Natural killer cell treated with Interleukin-12 subunit alpha and Interleukin-12 subunit beta and Interleukin-15 and Interleukin-18, amount 100 ng/mL, for 72 hours (primary cell): ENCODE results near the gene RTKN2. TPM values are rescaled to one million over a fixed set of nuclear protein-coding genes. Genes with fewer than 3 reads are reported as not detected.
A peak's percentile ranks its signal among the peaks of the same experiment; 100 is the strongest.

Experiments used
- ATAC-seq, 2 donors: fragments of 150-1000 bp; cut with Tn5 transposase in 1 of 2; sonication (Bioruptor Pico), chemical (Tn5 transposase) in 1 of 2; 2 replicates each; pipeline ENCODE4 v1.10.0; 2021
- DNase-seq: peaks from one replicate; pipeline ENCODE4 v3.0.0; 2022; ENCODE audit warnings: low spot score
- H3K27ac Mint-ChIP-seq, 2 donors: 1 replicate in 1 of 2; 2 replicates in 1 of 2; pipeline ENCODE4 v1.8.0; 2022; ENCODE audit warnings: mixed read lengths in 2 of 2, mild to moderate bottlenecking in 1 of 2, moderate library complexity in 1 of 2
- H3K27me3 Mint-ChIP-seq, 2 donors: 1 replicate in 1 of 2; 2 replicates in 1 of 2; pipeline ENCODE4 v1.8.0; 2022; ENCODE audit warnings: mixed read lengths in 2 of 2
- H3K36me3 Mint-ChIP-seq: one replicate; pipeline ENCODE4 v1.8.0; 2022; ENCODE audit warnings: mixed read lengths
- H3K4me1 Mint-ChIP-seq, 2 donors: 1 replicate in 1 of 2; 2 replicates in 1 of 2; pipeline ENCODE4 v1.8.0; 2022; ENCODE audit warnings: low read depth in 2 of 2, mixed read lengths in 2 of 2, mild to moderate bottlenecking in 1 of 2
- H3K4me3 Mint-ChIP-seq: one replicate; pipeline ENCODE4 v1.8.0; 2022; ENCODE audit warnings: mixed read lengths
- H3K9me3 Mint-ChIP-seq: 2 replicates; pipeline ENCODE4 v1.8.0; 2022; ENCODE audit warnings: mixed read lengths
- total RNA-seq, 2 donors: library from RNA; stranded (reverse); gene quantifications; one replicate each; pipeline ENCODE4 v1.2.3, GENCODE V29; 2022

The RTKN2 gene
- total RNA-seq, 2 donors from 2014 or later: 0.98 to 1.2 TPM

DNA sequence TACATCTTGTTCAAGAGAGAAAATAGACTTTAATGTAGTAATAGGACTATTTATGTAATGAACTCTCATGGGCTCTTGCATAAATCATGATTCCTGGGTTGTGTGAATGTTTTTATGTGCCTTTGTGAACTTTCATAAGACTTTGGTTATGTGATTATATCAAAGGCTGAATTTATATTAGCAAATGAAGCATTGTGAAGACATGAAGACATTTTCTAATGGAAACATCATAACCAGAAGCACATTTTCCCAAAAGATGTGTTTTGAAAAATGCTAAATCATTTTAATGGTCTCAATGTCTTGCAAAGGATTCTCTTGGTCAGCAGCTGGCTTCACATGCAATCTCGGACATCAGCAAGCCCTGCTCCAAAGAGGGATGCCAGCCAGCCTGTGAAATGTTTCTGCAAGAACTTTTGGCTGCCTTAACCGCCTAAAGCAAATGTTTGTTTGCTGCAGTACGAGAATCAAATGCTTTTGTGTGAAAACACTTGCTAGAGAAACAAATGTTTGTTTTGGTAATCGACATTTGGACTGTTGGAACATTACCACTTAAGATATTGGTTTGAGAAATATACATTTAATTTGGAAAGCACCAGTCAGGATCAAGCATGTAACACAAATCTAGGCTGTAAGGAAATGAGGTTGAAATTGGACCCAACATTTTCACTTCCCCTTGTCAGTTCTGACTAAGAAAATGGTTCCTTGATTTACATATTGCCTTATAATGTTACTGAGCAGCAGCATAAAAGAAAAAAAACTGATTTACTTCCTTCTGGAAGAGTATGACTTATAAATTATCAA, 102.1 kb downstream of the RTKN2 start:
- H3K9me3 Mint-ChIP-seq: no peaks in the 10 kb centered on the region
- H3K4me3 Mint-ChIP-seq: no peak overlapping the region
- H3K36me3 Mint-ChIP-seq: no peaks in the 10 kb centered on the region
- H3K4me1 Mint-ChIP-seq: peaks cover 6% of the 10 kb centered on the region in 2 donors
- peak overlapping the region in 1 of 2 donors; percentile 87 for H3K27ac Mint-ChIP-seq
- ATAC-seq (no peak), DNase-seq (no peak)
- H3K27me3 Mint-ChIP-seq: no peaks in the 10 kb centered on the region

DNA sequence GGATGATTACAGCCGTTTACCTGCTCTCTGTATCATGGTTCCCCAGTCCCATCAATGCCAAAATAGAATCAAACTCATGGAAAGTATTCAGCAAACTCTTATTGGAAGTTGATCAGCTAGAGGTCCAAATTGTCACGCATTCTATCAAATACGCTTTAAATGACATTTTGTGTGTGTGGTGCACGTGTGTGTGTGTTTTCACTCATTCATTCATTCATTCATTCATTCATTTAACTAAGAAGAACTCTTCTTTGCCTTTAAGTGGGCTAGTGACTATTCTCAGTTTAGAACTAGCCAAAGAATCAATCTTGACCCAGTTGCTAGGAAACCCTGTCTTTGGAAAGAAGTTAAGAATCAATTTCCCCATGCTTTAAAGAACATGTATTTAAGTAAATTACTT, 102.8 kb downstream of the RTKN2 start:
- H3K9me3 Mint-ChIP-seq: no peaks in the 10 kb centered on the region
- no peak for DNase-seq
- no peaks in the 10 kb centered on the region for H3K36me3 Mint-ChIP-seq
- peaks cover 6 to 8% of the 10 kb centered on the region in 2 donors for H3K4me1 Mint-ChIP-seq
- no peak overlapping the region for H3K27ac Mint-ChIP-seq
- no peaks in the 10 kb centered on the region for H3K27me3 Mint-ChIP-seq
- H3K4me3 Mint-ChIP-seq: no peak overlapping the region
- ATAC-seq: no peak

DNA sequence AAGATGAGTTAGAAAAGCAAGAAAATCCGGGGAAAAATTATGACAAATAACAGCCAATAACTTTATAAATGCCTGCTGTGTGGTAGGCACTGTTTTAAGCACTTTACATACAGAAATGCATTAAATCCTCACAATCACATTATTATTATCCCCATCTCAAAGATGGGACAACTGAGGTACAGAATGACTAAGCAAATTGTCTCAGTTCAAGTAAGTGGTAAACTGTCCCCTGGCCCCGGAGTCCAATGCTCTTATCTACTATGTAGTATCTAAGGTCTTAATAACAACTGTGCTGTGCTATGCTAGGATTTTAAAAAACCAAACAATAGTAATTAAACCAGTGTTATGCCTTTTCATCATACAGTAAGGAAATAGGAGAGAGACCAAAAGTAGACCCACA, 105.6 kb downstream of the RTKN2 start:
- no peaks in the 10 kb centered on the region for H3K36me3 Mint-ChIP-seq
- peaks cover 6 to 16% of the 10 kb centered on the region in 2 donors for H3K4me1 Mint-ChIP-seq
- no peak for DNase-seq
- no peaks in the 10 kb centered on the region for H3K27me3 Mint-ChIP-seq
- peak overlapping the region in 1 of 2 donors; percentile 64 for H3K27ac Mint-ChIP-seq
- ATAC-seq: no peak
- H3K4me3 Mint-ChIP-seq: no peak overlapping the region
- H3K9me3 Mint-ChIP-seq: no peaks in the 10 kb centered on the region

DNA sequence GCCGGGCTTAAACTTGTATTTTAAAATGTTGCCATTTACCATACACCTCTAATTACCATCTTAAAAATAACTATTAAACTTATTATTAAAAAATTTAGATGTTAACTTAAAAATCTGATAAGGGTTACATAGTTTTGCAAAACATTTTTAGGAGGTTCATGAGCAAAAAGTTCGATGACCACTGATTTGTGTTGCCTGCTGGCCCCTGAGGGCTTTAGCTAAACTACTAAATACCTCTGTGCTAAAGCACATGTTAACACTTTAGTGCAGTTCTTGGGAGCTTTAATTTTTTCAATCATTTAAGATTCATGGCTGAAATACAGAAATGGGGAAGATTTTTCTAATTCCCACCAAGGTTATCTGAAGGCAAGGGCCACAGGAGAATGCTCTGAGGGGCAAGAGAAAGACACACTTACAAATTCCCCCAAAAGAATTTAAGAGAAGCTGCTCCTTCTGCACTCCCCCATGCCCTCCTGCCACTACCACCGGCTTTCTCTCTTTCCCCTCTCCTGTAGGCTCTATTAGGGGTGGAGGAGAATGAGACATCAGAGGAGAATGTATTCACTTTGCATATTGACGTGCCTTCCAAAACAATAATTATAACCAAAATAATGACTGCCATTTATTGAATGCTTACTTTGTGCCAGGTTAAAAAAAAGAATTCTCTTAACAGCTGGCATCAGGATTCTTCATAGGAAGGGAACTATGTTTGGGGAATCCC, 106.2 kb downstream of the RTKN2 start:
- peaks cover 6 to 16% of the 10 kb centered on the region in 2 donors for H3K4me1 Mint-ChIP-seq
- no peaks in the 10 kb centered on the region for H3K27me3 Mint-ChIP-seq
- no peak overlapping the region for H3K4me3 Mint-ChIP-seq
- H3K9me3 Mint-ChIP-seq: no peaks in the 10 kb centered on the region
- H3K36me3 Mint-ChIP-seq: no peaks in the 10 kb centered on the region
- H3K27ac Mint-ChIP-seq: peak overlapping the region in 1 of 2 donors; percentile 64
- DNase-seq (no peak), ATAC-seq (no peak)

DNA sequence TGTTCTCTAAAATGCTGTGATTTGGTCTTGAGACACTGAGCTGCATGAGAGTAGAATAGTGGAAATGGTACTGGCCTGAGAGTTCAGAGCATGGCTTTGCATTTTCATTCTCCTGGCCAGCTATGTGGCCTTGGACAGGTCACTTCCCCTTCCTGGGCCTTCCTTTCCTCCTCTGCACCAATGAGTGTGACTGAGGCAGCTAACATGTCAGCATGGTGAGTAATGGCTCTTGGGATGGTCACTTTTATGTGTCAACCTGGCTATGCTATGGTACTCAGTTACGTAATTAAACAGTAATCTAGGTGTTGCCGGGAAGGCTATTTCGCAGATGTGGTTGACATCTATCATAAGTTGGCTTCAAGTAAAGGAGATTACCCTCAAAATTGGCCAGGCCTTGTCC, 109.3 kb downstream of the RTKN2 start:
- no peaks in the 10 kb centered on the region for H3K27me3 Mint-ChIP-seq

DNA sequence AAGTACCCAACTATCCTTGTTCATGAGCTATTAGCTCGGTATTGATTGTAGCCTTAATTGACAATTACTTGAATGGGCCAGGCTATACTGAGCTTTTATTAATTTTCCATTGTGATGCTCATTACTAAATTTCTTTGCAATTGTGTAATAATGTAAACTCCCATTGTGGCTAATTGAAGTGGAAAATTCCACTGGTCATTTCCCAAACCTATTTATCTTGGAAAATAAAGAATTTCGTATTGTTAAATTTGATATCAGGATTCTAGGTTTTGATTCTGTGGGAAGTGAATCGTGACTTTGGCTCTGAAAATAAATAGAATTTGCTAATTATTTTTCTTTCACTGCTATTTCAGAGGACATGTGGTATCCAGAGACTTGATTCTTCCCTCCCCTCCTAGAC, 111.0 kb downstream of the RTKN2 start:
- Mint-ChIP-seq H3K27ac (no peak overlapping the region), H3K4me1 (peaks cover 9 to 16% of the 10 kb centered on the region in 2 donors), H3K4me3 (no peak overlapping the region), H3K36me3 (no peaks in the 10 kb centered on the region), H3K27me3 (no peaks in the 10 kb centered on the region), H3K9me3 (no peaks in the 10 kb centered on the region)
- no peak for ATAC-seq
- no peak for DNase-seq

More for the DNA sequence above, 109.3 kb downstream of the RTKN2 start:
- Mint-ChIP-seq H3K27ac (no peak overlapping the region), H3K9me3 (no peaks in the 10 kb centered on the region), H3K4me1 (peaks cover 0 to 10% of the 10 kb centered on the region in 2 donors), H3K36me3 (no peaks in the 10 kb centered on the region), H3K4me3 (no peak overlapping the region)
- DNase-seq (no peak), ATAC-seq (peak in 1 of 2 donors; percentile 61)

DNA sequence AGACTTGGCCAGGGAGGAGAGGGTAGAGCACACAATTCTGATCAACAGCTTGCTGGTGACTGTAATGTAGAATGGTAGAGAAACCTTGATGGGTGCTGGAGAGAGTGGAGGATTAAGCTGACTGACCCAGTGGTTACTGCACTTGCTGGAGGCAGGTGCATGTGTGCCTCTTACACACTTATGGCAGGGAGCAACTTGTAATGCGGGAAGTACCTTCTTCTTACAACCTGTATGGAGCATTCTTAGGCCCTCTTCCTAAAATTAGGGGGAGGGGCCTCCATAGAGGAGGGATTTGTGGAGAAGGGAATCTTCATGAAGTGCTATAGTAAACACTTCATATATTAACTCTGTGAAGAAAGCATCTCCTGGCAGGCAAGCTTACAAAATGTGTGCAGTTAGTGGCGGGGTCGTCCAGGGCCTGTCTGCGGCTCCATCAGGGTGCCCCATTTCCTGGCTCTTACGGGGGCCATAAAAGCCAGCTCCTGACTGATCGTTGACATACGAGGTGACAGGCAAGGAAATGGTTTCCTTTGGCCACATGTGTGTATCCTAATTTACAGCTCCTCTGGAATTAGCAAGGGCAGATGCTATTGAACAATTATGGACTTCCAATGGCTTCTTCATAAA, 113.5 kb downstream of the RTKN2 start:
- Mint-ChIP-seq H3K36me3 (no peaks in the 10 kb centered on the region), H3K4me1 (peaks cover 9 to 17% of the 10 kb centered on the region in 2 donors), H3K27ac (peak overlapping the region in 1 of 2 donors; percentile 12), H3K4me3 (no peak overlapping the region), H3K27me3 (no peaks in the 10 kb centered on the region), H3K9me3 (no peaks in the 10 kb centered on the region)
- no peak for DNase-seq
- ATAC-seq: no peak

DNA sequence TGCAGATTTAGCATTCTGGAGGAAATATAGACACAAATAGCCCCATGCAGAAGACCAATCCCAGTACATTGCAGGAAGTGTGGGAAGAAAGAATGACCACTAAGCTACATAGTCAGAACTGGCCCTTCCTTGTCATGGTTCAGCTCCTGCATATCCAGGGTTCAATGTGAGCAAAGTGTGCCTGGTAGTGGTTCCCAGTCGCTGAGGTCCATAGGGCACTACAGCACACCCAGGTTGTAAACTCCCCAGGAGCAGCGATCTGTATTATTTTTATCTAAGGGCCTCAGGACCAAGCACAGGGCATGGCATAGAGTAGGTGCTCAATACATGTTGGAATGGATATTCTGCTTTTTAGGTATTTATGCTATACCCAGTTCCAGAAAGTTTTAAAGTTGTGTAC, 114.4 kb downstream of the RTKN2 start:
- H3K9me3 Mint-ChIP-seq: no peaks in the 10 kb centered on the region
- ATAC-seq (no peak), DNase-seq (no peak)
- H3K4me1 Mint-ChIP-seq: peaks cover 9 to 14% of the 10 kb centered on the region in 2 donors
- no peak overlapping the region for H3K4me3 Mint-ChIP-seq
- no peaks in the 10 kb centered on the region for H3K36me3 Mint-ChIP-seq
- no peak overlapping the region for H3K27ac Mint-ChIP-seq
- H3K27me3 Mint-ChIP-seq: no peaks in the 10 kb centered on the region

DNA sequence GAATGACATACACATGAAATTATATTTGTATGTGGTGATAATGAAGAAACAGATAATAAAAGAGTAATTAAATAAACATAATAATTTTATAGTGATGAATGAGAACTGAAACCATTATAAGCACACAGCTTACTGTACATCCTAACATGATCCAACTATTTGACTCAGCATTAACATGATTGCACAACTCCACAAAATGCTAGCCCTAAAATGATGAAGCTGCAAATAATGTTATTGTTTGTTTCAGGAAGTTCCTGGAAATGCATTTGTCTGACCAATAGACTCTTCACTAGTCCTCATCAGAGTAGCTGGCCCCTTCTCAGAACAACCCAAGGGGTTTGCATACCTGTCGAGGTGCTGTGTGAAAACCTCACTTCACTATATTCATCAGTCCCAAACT, 115.5 kb downstream of the RTKN2 start:
- H3K27ac Mint-ChIP-seq: no peak overlapping the region
- no peaks in the 10 kb centered on the region for H3K27me3 Mint-ChIP-seq
- peaks cover 9 to 10% of the 10 kb centered on the region in 2 donors for H3K4me1 Mint-ChIP-seq
- H3K9me3 Mint-ChIP-seq: no peaks in the 10 kb centered on the region
- ATAC-seq (no peak), DNase-seq (no peak)
- H3K4me3 Mint-ChIP-seq: no peak overlapping the region
- no peaks in the 10 kb centered on the region for H3K36me3 Mint-ChIP-seq

DNA sequence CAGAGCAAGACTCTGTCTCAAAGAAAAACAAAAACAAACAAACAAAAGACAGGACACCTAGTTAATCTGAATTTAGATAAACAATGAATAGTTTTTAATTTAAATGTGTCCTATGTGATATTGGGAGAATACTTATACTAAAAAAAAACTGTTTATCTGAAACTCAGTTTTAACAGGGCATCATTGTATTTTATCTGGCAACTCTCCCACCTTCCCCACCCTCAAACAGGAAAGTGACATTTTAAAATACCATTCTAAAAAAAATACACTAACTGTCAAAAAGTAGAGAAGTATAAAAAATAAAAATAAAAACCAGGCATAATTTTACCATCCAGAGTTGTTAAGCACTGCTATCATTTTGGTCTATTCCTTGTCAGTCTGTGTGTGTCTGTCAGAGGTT, 119.0 kb downstream of the RTKN2 start:
- Mint-ChIP-seq H3K27me3 (no peaks in the 10 kb centered on the region), H3K4me1 (peaks cover 9 to 10% of the 10 kb centered on the region in 2 donors), H3K36me3 (no peaks in the 10 kb centered on the region), H3K4me3 (no peak overlapping the region), H3K27ac (no peak overlapping the region), H3K9me3 (no peaks in the 10 kb centered on the region)
- no peak for DNase-seq
- ATAC-seq: no peak

DNA sequence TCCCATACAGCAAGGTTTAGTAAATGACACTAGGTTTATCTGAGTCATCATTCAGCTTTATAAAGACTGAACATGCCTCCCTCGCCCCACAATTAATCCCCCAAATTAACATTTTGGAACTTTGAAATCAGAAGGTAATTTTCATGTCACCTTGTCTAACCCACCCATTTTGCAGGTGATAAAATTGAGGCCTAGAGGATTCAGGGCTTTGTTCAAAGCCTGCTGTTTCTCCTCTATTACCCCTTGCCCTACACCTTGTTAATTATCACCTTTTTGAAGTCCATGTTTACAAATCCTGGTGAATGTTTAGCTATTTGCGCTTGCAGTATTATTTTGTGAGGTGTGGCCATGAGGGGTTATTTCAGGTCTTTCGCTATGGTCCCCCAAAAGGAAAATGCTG, 120.5 kb downstream of the RTKN2 start:
- Mint-ChIP-seq H3K36me3 (no peaks in the 10 kb centered on the region), H3K27ac (no peak overlapping the region), H3K4me1 (peaks cover 3 to 4% of the 10 kb centered on the region in 2 donors), H3K9me3 (no peaks in the 10 kb centered on the region), H3K4me3 (no peak overlapping the region), H3K27me3 (no peaks in the 10 kb centered on the region)
- DNase-seq (no peak), ATAC-seq (no peak)

DNA sequence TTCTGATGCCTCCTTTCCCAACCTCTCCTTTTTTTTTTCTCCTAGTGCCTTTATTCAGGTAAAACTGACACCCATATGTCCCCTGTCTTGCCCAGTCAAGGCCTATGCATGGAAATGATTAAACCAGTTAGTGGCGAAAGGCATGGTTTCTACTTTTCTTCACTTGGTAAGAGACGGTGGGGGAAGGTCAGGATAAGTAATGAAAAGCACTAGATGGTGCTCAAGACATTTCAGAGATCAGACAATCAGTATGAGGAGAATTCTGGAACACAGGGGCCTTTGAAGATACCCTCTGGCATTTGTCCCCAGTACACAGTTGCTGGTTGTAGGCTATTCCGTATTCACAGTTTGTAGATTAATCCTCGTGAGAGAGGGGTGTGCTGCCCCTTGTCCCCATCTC, 121.2 kb downstream of the RTKN2 start:
- DNase-seq: no peak
- ATAC-seq: no peak
- H3K27me3 Mint-ChIP-seq: no peaks in the 10 kb centered on the region
- H3K36me3 Mint-ChIP-seq: peaks cover 5% of the 10 kb centered on the region
- H3K9me3 Mint-ChIP-seq: no peaks in the 10 kb centered on the region
- H3K27ac Mint-ChIP-seq: no peak overlapping the region
- peaks cover 0 to 3% of the 10 kb centered on the region in 2 donors for H3K4me1 Mint-ChIP-seq
- no peak overlapping the region for H3K4me3 Mint-ChIP-seq

DNA sequence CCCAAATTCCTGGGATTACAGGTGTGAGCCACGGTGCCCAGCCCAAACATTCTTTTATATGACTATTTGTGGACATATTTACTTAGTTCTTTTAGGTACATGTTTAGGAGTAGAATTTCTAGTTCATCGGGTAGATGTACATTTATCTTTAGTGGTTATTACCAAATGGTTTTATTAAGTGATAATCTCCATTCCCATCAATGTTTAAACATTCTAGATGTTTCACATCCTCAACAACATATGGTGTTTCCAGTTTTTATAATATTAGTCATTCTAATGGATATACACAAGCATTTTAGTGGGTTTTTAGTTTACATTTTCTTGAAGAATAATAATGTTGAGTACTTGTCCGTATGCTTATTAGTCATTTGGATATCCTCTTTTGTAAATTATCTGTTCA, 131.7 kb downstream of the RTKN2 start:
- no peak overlapping the region for H3K4me3 Mint-ChIP-seq
- ATAC-seq (no peak), DNase-seq (no peak)
- H3K9me3 Mint-ChIP-seq: no peaks in the 10 kb centered on the region
- no peaks in the 10 kb centered on the region for H3K27me3 Mint-ChIP-seq
- H3K36me3 Mint-ChIP-seq: no peaks in the 10 kb centered on the region
- H3K4me1 Mint-ChIP-seq: peaks cover 0 to 15% of the 10 kb centered on the region in 2 donors
- no peak overlapping the region for H3K27ac Mint-ChIP-seq

DNA sequence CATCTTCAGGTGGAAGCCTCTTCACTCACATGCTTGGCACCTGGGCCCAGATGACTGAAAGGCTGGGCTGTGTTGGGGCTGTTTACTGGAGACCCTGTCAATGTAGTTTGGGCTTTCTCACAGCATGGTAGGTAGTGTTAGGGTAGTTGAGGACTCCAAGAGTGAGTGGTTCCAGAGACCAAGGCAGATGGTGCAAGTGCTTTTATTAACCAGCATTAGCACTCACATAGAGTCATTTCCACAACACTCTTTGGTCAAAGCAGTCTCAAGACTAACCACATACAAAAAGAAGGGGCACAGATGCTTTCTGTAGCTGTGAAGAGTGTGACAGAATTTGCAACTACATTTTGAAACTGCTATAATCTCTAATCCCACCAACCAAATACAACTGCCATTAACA, 135.0 kb downstream of the RTKN2 start:
- Mint-ChIP-seq H3K4me3 (peak overlapping the region; percentile 6), H3K27me3 (no peaks in the 10 kb centered on the region), H3K9me3 (peaks cover 3% of the 10 kb centered on the region), H3K4me1 (peaks cover 0 to 20% of the 10 kb centered on the region in 2 donors), H3K27ac (peak overlapping the region in 1 of 2 donors; percentile 73), H3K36me3 (peaks cover 6% of the 10 kb centered on the region)
- DNase-seq (no peak), ATAC-seq (peak; percentile 76 to 95)
